GM19099 (cell line): ENCODE data around the gene FXYD6.

Experiments used
- POLR2A ChIP-seq: IDR thresholded peaks from 3 replicates; pipeline ENCODE4 v1.6.1; 2011; ENCODE audit warnings: low read depth; ENCODE audit not compliant: insufficient read length; ENCODE audit errors: extremely low read depth

Gene FXYD6

GRCh38 chr11:117855912-117856651, 20.4 kb downstream of the FXYD6 start:
- TF ChIP-seq POLR2A, result no peak

DNA sequence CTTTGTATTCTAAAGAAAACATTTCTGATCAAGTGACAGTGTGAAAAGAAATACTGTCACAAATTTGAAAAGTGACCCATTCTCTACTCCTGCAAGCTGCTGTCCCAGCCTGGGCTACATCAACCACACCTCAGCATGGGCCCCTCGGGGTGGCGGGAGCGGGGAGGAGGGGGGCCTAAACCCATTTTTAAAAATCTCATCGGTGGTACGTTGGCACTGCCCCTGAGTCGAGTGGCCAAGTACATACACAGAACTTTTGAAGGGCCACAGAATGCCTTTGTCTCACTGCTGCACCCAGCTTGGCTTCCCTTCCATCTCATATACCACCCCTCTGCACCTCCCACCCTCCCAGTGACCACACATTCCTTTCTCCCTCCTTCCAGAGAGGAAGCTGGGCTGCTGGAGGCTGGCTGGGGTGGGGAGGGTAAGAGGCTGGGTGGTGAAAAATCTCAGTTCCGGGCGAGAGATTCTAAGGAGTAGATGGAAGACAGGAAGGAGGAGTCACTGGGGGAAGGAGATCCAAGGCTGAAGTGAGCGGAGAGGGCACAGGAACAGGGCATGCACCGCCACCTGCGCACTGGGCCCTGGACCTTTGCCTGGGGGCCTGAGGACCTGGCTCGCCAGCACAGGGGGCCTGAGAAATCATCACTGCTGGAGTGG, 21.1 kb downstream of the FXYD6 start:
- TF ChIP-seq POLR2A, result no peak

- TF ChIP-seq POLR2A, result no peak
These were observed 24.1 kb downstream of the FXYD6 start for GRCh38 chr11:117852309-117852708.

DNA sequence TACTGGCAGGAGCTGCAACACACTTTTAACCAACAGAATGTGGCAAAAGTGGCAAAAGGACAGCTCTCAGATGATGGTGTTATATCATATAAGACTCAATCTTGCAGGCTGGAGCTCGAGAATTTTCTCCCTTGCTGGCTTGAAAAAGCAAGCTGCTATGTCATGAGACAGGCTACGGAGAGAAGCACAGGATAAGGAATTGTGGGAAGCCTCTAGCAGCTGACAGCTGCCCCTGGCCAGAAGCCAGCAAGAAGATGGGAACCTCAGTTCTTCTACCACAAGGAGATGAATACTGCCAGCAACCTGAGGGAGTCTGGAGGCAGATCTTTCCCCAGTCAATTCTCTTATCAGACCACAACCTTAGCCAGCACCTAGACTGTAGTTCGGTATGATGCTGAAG, 24.6 kb downstream of the FXYD6 start:
- no peak for TF ChIP-seq POLR2A

- no peak for TF ChIP-seq POLR2A
These were observed 25.4 kb downstream of the FXYD6 start for GRCh38 chr11:117851106-117851505.

GRCh38 chr11:117849781-117850414, 26.6 kb downstream of the FXYD6 start:
- no peak for TF ChIP-seq POLR2A

DNA sequence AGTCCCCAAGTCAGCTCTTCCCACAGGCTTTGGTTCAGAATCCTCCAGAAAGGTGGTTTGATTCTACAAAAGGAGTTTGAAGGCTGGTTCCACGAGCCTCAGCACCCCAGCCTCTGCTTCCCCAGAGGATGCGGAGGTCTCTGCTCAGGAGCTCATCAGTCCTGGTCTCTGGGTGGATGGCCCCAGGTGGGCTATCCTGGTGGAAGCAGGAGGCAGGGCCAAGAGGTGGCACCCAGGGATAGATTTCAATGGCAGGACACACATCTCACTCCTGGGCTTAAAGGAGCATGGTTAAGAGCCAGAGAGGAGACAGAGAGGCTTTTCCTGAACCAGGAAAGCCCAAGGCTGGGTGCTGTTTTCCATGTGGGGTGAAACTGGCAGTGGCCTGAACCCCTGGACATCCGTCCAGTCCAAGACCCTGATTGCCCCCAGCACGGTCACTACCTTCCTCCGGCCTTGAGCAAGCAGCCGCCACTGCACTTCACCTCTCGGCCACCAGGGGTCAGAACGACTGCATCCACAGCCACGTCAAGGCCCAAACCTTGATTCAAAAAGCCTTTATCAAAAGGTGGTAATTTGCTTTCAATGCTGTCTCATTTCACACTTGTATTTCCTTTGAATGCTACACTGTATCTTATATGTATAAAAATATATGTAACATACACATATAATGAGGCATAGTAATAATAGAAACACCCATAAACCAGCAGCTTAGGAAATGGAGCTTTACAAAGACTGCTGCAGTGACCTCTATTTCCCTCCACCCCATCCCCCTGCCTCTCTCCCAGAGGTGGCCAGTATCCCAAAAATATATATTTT, 32.6 kb downstream of the FXYD6 start:
- no peak for TF ChIP-seq POLR2A

- TF ChIP-seq POLR2A, result no peak
These were observed 34.1 kb downstream of the FXYD6 start for GRCh38 chr11:117842131-117842941.

GRCh38 chr11:117841551-117842031, 34.9 kb downstream of the FXYD6 start:
- no peak for TF ChIP-seq POLR2A

DNA sequence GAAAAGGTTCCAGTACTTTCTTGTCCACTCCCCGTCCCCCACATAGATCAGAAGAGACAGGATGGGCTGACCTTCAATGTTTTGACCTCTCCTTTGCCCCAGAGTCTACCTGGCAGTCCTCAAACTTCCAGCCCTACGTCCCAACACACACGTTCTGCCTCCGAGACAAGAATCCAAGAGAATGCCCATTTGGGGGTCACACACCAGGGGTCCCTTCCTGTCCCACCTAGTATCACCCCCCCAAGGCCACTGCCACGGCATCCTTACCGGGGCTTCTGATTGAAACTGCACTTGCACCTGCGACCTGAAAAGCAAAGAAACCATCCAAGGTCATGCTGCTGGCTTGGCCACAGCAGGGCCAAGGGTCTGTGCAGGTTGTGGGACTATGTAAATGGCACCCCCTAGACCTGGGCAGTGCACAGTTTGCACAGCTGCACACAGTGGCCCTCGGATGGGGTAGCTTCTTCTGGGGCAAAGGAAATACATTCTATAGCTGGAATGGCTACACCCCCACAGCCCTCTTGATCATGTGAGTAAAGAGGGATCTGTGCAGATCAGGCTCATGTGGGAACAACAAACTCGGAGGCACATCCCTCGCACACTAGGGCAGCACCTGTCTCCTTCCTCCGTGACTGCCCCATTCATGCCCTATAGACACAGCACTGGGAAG, 35.4 kb downstream of the FXYD6 start:
- TF ChIP-seq POLR2A, result no peak

GRCh38 chr11:117839936-117840813, 36.3 kb downstream of the FXYD6 start:
- no peak for TF ChIP-seq POLR2A

- no peak for TF ChIP-seq POLR2A
These were observed 37.0 kb downstream of the FXYD6 start for GRCh38 chr11:117839380-117839881.

DNA sequence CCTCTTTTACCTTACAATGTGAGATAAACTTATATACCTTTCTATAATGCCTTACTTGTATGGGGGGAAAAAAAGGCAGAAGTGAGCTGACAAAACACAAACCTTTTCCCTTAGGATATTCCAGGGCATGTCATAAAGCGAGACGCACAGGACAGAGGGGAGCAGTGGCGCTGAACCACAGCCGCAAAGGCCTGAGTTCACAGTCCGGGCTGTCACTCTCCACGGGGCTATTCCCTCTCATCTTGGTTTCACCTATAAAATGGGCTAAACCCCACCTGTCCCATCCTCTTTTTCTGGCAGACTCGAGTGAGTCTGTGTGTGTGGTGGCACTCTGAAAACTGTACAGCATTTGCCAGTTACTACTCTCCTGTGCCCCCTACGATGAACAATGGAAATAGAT, 37.6 kb downstream of the FXYD6 start:
- no peak for TF ChIP-seq POLR2A
